ENCODE results near the gene PNPO.

PNPO gene

DNA sequence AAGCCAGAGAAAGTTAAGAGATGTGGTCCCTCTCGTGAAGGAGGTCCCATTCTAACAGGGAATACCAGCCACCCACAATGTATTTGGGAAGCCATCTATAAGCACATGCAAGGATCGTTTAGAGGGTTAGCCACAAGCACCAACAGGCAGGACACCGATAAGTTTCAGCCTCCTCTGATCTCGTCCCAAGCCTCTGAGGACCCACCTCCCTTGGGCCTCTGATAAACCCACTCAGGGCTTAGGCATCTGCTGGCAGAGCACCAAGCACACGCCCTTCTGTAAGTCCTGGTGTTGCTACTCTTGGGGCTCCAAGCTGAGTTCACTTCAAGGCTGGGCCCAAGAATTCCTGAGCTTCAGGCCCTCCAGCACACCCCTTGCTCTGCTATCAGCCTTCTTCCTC is 5.4 kb upstream of the PNPO start:
- Histone ChIP-seq H3K27ac (ENCODE audit: low read depth, low read length, severe bottlenecking) (no peak overlapping the region), H3K4me1 (ENCODE audit: control insufficient read depth, insufficient read depth, low read length, poor library complexity, severe bottlenecking) (no peaks in the 10 kb centered on the region), H3K36me3 (ENCODE audit: control insufficient read depth, insufficient read depth, low read length) (no peaks in the 10 kb centered on the region), H3K4me3 (ENCODE audit: extremely low read depth, insufficient read depth, low read length, poor library complexity, severe bottlenecking) (no peak overlapping the region), H3K9me3 (ENCODE audit: control insufficient read depth, low read length) (no peaks in the 10 kb centered on the region)
- 84 to 93% methylated on average over 4 to 5 of the region's 5 CpGs for WGBS, 2 experiments (ENCODE audit: insufficient coverage in 2 of 2)

DNA sequence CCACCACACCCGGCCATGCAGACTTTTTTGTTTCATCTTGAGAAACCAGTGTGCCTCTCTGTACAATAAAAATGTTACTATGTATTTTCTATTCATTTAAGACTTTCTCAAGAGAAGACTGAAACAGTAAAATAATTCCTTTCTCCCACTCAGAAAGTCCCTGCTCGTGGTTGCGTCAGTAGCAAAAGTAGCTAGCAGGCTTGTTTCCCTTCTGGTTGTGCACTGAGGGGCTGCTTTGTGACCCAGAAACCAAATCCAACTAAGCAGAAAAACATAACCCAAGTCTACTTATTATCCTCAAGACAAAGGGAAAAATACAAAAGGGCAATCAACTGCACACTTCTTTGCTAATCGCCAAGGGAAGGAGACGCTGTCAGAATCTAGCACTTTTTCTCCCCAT is 3.4 kb upstream of the PNPO start:
- 89 to 97% methylated on average over 3 to 4 of the region's 5 CpGs for WGBS, 2 experiments (ENCODE audit: insufficient coverage in 2 of 2)
- Histone ChIP-seq H3K4me3 (ENCODE audit: extremely low read depth, insufficient read depth, low read length, poor library complexity, severe bottlenecking) (no peak overlapping the region), H3K27ac (ENCODE audit: low read depth, low read length, severe bottlenecking) (no peak overlapping the region), H3K36me3 (ENCODE audit: control insufficient read depth, insufficient read depth, low read length) (no peaks in the 10 kb centered on the region), H3K4me1 (ENCODE audit: control insufficient read depth, insufficient read depth, low read length, poor library complexity, severe bottlenecking) (peaks cover 7% of the 10 kb centered on the region), H3K9me3 (ENCODE audit: control insufficient read depth, low read length) (no peaks in the 10 kb centered on the region)

DNA sequence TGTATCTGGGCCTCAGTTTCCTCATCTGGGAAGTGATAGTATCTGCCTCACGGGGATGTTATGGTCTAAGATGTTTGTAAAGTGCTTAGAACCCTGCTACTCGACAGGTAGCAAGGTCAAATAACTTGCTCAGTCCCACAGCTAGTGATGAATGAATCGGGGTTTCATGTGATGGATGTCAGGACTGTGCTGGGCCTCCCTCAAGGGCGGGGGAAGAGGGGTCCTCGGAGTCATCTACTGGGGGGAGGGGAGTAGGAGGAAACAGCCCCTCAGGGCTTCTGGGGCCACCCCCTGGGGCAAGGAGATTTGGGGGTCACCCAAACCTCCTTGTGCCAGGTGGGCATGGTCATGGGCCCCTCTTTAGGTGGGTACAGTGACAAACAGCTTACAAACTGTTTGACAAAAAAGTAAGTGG is 732 bp downstream of the PNPO start:
- peaks cover 7% of the 10 kb centered on the region for H3K4me1 ChIP-seq (ENCODE audit: control insufficient read depth, insufficient read depth, low read length, poor library complexity, severe bottlenecking)
- no peak overlapping the region for H3K27ac ChIP-seq (ENCODE audit: low read depth, low read length, severe bottlenecking)
- no peaks in the 10 kb centered on the region for H3K9me3 ChIP-seq (ENCODE audit: control insufficient read depth, low read length)
- 51 to 57% methylated on average over 3 of the region's 5 CpGs for WGBS, 2 experiments (ENCODE audit: insufficient coverage in 2 of 2)
- peak overlapping the region; percentile 60 for H3K4me3 ChIP-seq (ENCODE audit: extremely low read depth, insufficient read depth, low read length, poor library complexity, severe bottlenecking)
- no peaks in the 10 kb centered on the region for H3K36me3 ChIP-seq (ENCODE audit: control insufficient read depth, insufficient read depth, low read length)

DNA sequence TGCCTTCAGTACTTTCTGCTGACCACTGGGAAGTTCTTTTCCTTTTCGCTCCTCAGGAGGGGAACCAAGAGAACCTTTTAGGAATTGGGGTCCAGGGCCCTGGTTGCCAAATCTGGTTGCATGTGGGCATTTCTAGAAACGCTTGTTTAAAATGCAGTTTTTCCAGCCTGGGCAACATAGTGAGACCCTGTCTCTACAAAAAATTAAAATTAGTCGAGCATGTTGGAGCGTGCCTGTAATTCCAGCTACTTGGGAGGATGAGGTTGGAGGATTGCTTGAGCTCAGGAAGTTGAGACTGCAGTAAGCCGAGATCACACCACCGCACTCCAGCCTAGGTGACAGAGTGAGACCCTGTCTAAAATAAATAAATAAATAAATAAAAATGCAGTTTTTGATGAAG is 1.2 kb downstream of the PNPO start:
- no peaks in the 10 kb centered on the region for H3K36me3 ChIP-seq (ENCODE audit: control insufficient read depth, insufficient read depth, low read length)
- no peak overlapping the region for H3K4me3 ChIP-seq (ENCODE audit: extremely low read depth, insufficient read depth, low read length, poor library complexity, severe bottlenecking)
- WGBS, 2 experiments (ENCODE audit: insufficient coverage in 2 of 2) = 93 to 97% methylated on average over 3 of the region's 6 CpGs
- no peaks in the 10 kb centered on the region for H3K9me3 ChIP-seq (ENCODE audit: control insufficient read depth, low read length)
- peaks cover 7% of the 10 kb centered on the region for H3K4me1 ChIP-seq (ENCODE audit: control insufficient read depth, insufficient read depth, low read length, poor library complexity, severe bottlenecking)
- no peak overlapping the region for H3K27ac ChIP-seq (ENCODE audit: low read depth, low read length, severe bottlenecking)

DNA sequence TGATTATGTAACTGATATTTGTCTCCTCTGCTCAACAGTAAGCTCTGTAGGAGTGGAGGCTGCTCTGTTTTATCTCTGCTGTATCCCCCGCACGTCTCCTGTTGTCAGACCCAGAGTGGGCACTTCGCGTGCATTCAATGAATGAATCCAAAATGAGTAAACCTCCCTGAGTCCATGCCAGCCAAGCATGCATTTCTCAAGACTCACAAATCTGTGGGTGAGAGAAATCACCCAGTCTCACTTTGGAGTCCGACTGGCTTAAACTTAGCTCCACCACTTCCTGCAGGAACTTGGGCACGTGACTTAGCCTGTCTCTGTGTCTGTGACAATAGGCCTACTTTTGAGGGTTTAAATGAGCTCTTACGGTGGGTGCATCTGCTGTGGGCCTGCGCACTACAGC is 3.7 kb downstream of the PNPO start:
- Histone ChIP-seq H3K9me3 (ENCODE audit: control insufficient read depth, low read length) (no peaks in the 10 kb centered on the region), H3K36me3 (ENCODE audit: control insufficient read depth, insufficient read depth, low read length) (no peaks in the 10 kb centered on the region), H3K4me3 (ENCODE audit: extremely low read depth, insufficient read depth, low read length, poor library complexity, severe bottlenecking) (no peak overlapping the region), H3K27ac (ENCODE audit: low read depth, low read length, severe bottlenecking) (no peak overlapping the region), H3K4me1 (ENCODE audit: control insufficient read depth, insufficient read depth, low read length, poor library complexity, severe bottlenecking) (peaks cover 11% of the 10 kb centered on the region)
- WGBS, 2 experiments (ENCODE audit: insufficient coverage in 2 of 2) = 84 to 92% methylated on average over 8 of the region's 8 CpGs

DNA sequence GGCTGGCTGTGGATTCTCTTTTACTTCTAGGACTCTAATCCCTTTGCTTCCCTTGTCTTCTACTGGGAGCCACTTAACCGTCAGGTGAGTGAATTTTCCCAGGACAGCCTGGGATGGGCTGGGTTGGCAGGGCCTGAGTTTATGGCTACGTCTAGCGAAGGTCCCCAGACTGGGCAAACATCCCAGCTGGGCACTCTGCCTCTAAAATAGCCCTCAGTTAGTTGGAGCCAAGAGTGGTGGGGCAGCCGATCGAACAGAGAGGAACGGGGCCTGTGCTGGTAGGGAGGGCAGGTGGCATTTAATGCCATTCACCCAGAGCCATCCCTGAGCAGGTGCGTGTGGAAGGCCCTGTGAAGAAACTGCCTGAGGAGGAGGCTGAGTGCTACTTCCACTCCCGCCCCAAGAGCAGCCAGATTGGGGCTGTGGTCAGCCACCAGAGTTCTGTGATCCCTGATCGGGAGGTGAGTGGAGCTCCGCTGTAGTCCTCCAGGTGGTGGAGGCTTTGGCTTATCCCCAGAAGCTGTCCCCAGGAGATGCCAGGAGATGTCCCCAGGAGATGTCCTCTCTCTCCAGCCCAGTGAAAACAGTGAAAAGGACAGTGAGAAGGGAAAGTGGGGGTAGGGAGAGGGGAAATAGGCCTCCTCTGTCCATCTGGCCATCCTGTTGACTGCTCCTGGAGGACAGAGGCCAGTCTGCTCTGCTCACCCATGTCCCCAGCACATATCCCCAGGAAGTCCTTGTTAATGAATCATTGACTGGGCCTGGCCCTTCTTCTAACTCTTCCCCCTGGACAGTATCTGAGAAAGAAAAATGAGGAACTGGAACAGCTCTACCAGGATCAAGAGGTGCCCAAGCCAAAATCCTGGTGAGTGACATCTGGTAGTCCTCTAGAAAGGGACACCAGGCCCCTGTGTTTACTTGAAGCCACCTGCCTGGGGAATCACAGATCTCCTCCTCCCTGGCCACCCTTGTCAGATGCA is 4.4 kb downstream of the PNPO start:
- no peaks in the 10 kb centered on the region for H3K36me3 ChIP-seq (ENCODE audit: control insufficient read depth, insufficient read depth, low read length)
- H3K9me3 ChIP-seq (ENCODE audit: control insufficient read depth, low read length) = no peaks in the 10 kb centered on the region
- peaks cover 11% of the 10 kb centered on the region for H3K4me1 ChIP-seq (ENCODE audit: control insufficient read depth, insufficient read depth, low read length, poor library complexity, severe bottlenecking)
- WGBS, 2 experiments (ENCODE audit: insufficient coverage in 2 of 2) = 90 to 93% methylated on average over 8 to 10 of the region's 10 CpGs
- H3K27ac ChIP-seq (ENCODE audit: low read depth, low read length, severe bottlenecking) = no peak overlapping the region
- no peak overlapping the region for H3K4me3 ChIP-seq (ENCODE audit: extremely low read depth, insufficient read depth, low read length, poor library complexity, severe bottlenecking)

DNA sequence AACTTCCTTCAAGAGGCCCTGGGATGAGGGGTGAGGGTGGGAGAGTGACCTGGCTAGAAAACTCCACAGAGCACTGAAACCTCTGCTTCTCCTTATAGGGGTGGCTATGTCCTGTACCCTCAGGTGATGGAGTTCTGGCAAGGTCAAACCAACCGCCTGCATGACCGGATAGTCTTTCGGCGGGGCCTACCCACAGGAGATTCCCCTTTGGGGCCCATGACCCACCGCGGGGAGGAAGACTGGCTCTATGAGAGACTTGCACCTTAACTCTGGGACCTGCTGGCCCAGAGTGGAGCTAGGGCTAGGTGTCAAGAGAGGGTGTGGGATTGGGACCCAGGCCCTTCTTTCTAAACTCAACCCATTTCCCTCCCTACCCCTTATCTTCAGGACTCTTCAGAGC is 5.1 kb downstream of the PNPO start:
- H3K9me3 ChIP-seq (ENCODE audit: control insufficient read depth, low read length) = no peaks in the 10 kb centered on the region
- no peaks in the 10 kb centered on the region for H3K36me3 ChIP-seq (ENCODE audit: control insufficient read depth, insufficient read depth, low read length)
- H3K4me3 ChIP-seq (ENCODE audit: extremely low read depth, insufficient read depth, low read length, poor library complexity, severe bottlenecking) = no peak overlapping the region
- no peak overlapping the region for H3K27ac ChIP-seq (ENCODE audit: low read depth, low read length, severe bottlenecking)
- WGBS, 2 experiments (ENCODE audit: insufficient coverage in 2 of 2) = 100% methylated on average over 1 to 4 of the region's 6 CpGs
- H3K4me1 ChIP-seq (ENCODE audit: control insufficient read depth, insufficient read depth, low read length, poor library complexity, severe bottlenecking) = peaks cover 11% of the 10 kb centered on the region

DNA sequence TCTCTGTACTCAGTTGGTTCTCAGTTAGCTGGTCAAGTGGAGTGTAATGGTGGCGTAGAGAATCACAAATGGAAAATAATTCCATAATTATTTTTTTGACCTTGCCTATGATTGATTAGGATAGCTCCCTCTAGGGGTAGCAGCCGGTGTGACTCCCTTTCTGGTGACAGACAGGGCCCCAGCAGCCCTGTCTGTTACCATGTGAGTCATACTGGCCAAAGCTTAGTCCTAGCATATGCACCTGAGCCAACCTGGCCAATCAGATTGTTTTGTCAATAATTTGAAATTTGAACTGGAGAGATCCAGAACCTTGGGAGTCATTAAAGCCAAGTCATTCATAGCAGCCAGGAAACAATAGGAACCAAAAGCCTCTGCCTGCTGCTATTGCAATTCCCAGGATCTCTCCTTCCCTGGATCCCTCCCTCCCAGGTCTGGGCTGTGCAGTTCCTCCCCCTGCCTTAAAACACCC is 5.6 kb downstream of the PNPO start:
- H3K4me1 ChIP-seq (ENCODE audit: control insufficient read depth, insufficient read depth, low read length, poor library complexity, severe bottlenecking) = peaks cover 8% of the 10 kb centered on the region
- no peaks in the 10 kb centered on the region for H3K36me3 ChIP-seq (ENCODE audit: control insufficient read depth, insufficient read depth, low read length)
- no peak overlapping the region for H3K27ac ChIP-seq (ENCODE audit: low read depth, low read length, severe bottlenecking)
- no peak overlapping the region for H3K4me3 ChIP-seq (ENCODE audit: extremely low read depth, insufficient read depth, low read length, poor library complexity, severe bottlenecking)
- no peaks in the 10 kb centered on the region for H3K9me3 ChIP-seq (ENCODE audit: control insufficient read depth, low read length)
- 0% methylated on average over 1 of the region's 2 CpGs for WGBS, 2 experiments (ENCODE audit: insufficient coverage in 2 of 2)

DNA sequence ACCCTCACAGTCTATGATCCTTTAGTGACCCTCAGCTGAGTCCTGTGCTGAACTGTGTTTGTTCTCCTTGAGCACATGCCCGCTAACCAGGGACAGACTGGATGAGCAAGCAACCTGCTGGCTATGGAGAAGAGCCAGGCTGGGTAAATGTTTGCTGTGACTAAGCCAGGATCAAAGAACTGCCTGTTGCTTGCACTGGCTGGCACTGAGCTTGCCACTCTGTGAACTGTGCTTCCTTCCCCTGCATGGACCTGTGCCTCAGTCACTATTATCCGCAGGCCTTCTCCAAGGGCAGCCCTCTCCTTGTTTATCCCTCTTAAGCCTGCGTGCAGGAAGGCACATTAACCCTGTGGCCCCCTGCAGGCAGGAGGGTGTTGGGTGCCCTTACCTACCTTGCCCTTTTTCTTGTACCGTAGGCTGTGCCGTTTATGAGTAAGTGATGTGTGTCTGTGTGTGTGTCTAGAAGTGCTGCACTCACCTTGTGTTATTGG is 7.4 kb downstream of the PNPO start:
- H3K36me3 ChIP-seq (ENCODE audit: control insufficient read depth, insufficient read depth, low read length) = no peaks in the 10 kb centered on the region
- WGBS, 2 experiments (ENCODE audit: insufficient coverage in 2 of 2) = 90 to 93% methylated on average over 2 to 5 of the region's 5 CpGs
- H3K4me3 ChIP-seq (ENCODE audit: extremely low read depth, insufficient read depth, low read length, poor library complexity, severe bottlenecking) = no peak overlapping the region
- peaks cover 4% of the 10 kb centered on the region for H3K4me1 ChIP-seq (ENCODE audit: control insufficient read depth, insufficient read depth, low read length, poor library complexity, severe bottlenecking)
- no peaks in the 10 kb centered on the region for H3K9me3 ChIP-seq (ENCODE audit: control insufficient read depth, low read length)
- H3K27ac ChIP-seq (ENCODE audit: low read depth, low read length, severe bottlenecking) = no peak overlapping the region

DNA sequence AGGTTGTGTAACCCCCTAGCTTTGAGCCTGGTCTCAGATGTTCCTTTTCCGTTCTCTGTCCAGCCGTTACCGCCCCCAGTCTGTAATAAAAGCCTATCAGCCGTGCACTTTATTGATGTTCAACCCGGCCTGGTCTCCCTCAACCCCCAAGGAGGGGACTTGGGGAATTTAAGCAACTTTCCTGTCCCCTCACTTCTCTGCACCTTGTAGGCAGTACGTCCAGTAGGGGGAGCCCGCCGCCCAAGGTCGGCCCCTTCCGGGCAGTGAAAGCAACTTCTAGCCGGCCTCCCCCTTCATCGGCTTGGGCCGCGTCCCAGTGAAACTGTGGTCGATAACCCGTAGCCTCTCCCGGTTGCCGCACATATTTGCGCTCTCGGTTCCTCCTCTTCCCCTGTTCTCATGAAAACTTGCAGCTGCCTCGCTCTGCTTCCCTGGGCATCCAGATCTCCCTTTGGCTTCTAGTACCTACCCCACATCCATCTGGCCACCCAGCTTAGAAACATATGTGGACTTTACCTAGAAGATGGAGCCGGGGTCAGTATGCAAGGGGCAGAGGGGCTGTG is 7.9 kb downstream of the PNPO start:
- Histone ChIP-seq H3K27ac (ENCODE audit: low read depth, low read length, severe bottlenecking) (no peak overlapping the region), H3K4me3 (ENCODE audit: extremely low read depth, insufficient read depth, low read length, poor library complexity, severe bottlenecking) (no peak overlapping the region), H3K36me3 (ENCODE audit: control insufficient read depth, insufficient read depth, low read length) (no peaks in the 10 kb centered on the region), H3K4me1 (ENCODE audit: control insufficient read depth, insufficient read depth, low read length, poor library complexity, severe bottlenecking) (peaks cover 4% of the 10 kb centered on the region), H3K9me3 (ENCODE audit: control insufficient read depth, low read length) (no peaks in the 10 kb centered on the region)
- WGBS, 2 experiments (ENCODE audit: insufficient coverage in 2 of 2) = 5 to 6% methylated on average over 20 of the region's 22 CpGs

DNA sequence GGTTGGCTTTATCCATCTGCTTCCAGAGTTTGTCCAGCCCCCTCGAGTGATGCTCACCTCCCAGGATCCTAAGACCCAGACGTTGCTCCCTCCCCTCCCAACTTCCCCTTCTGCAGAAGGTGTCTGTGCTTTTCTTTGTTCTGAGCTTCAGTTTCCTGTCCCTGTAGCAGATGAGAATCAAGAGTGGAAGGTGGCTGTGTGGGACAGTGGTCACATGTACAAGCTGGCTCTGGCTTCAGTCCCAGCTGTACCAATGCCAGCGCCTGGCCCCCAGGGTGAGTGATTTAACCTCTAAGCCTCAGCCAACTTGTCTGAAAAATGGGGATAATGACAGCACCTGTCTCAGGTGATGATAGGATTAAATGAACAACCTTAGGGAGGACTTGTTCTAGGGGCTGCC is 8.6 kb downstream of the PNPO start:
- 80 to 88% methylated on average over 1 to 3 of the region's 3 CpGs for WGBS, 2 experiments (ENCODE audit: insufficient coverage in 2 of 2)
- H3K36me3 ChIP-seq (ENCODE audit: control insufficient read depth, insufficient read depth, low read length) = no peaks in the 10 kb centered on the region
- H3K27ac ChIP-seq (ENCODE audit: low read depth, low read length, severe bottlenecking) = no peak overlapping the region
- H3K4me3 ChIP-seq (ENCODE audit: extremely low read depth, insufficient read depth, low read length, poor library complexity, severe bottlenecking) = no peak overlapping the region
- peaks cover 4% of the 10 kb centered on the region for H3K4me1 ChIP-seq (ENCODE audit: control insufficient read depth, insufficient read depth, low read length, poor library complexity, severe bottlenecking)
- no peaks in the 10 kb centered on the region for H3K9me3 ChIP-seq (ENCODE audit: control insufficient read depth, low read length)

Data from mesodermal cell (in vitro differentiated cells).